ENCODE results near the gene FOXN1. TPM values are rescaled to one million over a fixed set of nuclear protein-coding genes. Genes with fewer than 3 reads are reported as not detected.

The FOXN1 gene
- total and polyA plus RNA-seq, 2 donors (not counting 1 experiment from before 2014, with no cell fraction given), result not detected

DNA sequence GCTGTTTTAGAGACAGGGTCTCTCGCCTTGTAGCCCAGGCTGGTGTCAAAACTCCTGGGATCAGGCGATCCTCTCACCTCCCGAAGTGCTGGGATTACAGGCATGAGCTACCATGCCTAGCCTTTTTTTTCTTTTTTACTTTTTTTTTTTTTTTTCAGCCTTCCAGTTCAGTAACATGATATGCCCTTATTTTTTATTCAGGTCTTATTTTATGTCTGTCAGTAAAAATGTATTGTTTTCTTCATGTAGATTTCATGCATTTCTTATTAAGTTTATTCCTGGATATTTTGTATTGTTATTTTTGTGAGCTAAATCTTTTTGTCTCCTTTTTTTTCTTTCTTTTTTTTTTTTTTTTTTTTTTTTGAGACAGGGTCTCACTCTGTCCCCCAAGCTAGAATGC, 2.7 kb upstream of the FOXN1 start:
- Histone ChIP-seq H3K79me2 (ENCODE audit: control insufficient read depth, insufficient read depth, low read length) (no peaks in the 10 kb centered on the region), H3K4me2 (ENCODE audit: extremely low read depth, insufficient read depth, low read length) (no peak overlapping the region), H4K20me1 (ENCODE audit: control insufficient read depth, extremely low read depth, insufficient read depth, low read length) (no peaks in the 10 kb centered on the region), H3K36me3 (ENCODE audit: control insufficient read depth, insufficient read depth, low read length) (no peaks in the 10 kb centered on the region), H2AFZ (ENCODE audit: low read length) (no peak overlapping the region), H3K27ac (ENCODE audit: insufficient read depth, low read length) (no peak overlapping the region), H3K9me3 (ENCODE audit: control insufficient read depth, insufficient read depth, low read depth, low read length) (no peaks in the 10 kb centered on the region), H3K4me3 (replicated peaks in 1 of 4; ENCODE audit: control extremely low read depth in 1 of 4, insufficient read depth in 1 of 4, low read depth in 3 of 4, low read length in 4 of 4) (no peak overlapping the region), H3K9ac (ENCODE audit: insufficient read depth, low read length) (no peak overlapping the region), H3K27me3 (ENCODE audit: control insufficient read depth, insufficient read depth, low read length) (peaks cover 11% of the 10 kb centered on the region), H3K4me1 (ENCODE audit: control insufficient read depth, extremely low read depth, insufficient read depth, low read length) (no peaks in the 10 kb centered on the region)
- DNase-seq (ENCODE audit: low read depth in 2 of 2), result no peak
- TF ChIP-seq EZH2 (IDR thresholded peaks at IDR 0.05; ENCODE audit: low read length, missing control alignments), result no peak
- TF ChIP-seq, protein P1, sequence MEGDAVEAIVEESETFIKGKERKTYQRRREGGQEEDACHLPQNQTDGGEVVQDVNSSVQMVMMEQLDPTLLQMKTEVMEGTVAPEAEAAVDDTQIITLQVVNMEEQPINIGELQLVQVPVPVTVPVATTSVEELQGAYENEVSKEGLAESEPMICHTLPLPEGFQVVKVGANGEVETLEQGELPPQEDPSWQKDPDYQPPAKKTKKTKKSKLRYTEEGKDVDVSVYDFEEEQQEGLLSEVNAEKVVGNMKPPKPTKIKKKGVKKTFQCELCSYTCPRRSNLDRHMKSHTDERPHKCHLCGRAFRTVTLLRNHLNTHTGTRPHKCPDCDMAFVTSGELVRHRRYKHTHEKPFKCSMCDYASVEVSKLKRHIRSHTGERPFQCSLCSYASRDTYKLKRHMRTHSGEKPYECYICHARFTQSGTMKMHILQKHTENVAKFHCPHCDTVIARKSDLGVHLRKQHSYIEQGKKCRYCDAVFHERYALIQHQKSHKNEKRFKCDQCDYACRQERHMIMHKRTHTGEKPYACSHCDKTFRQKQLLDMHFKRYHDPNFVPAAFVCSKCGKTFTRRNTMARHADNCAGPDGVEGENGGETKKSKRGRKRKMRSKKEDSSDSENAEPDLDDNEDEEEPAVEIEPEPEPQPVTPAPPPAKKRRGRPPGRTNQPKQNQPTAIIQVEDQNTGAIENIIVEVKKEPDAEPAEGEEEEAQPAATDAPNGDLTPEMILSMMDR (conservative IDR thresholded peaks at IDR 0.05 in 1 of 2, IDR thresholded peaks at IDR 0.05 in 1 of 2; ENCODE audit: low read depth in 1 of 2, low read length in 2 of 2), result no peak

GRCh38 chr17:28506763-28507487, 777 bp downstream of the FOXN1 start:
- Histone ChIP-seq H3K9ac (ENCODE audit: insufficient read depth, low read length) (no peak overlapping the region), H2AFZ (ENCODE audit: low read length) (no peak overlapping the region), H3K9me3 (ENCODE audit: control insufficient read depth, insufficient read depth, low read depth, low read length) (no peaks in the 10 kb centered on the region), H3K4me1 (ENCODE audit: control insufficient read depth, extremely low read depth, insufficient read depth, low read length) (no peaks in the 10 kb centered on the region), H3K79me2 (ENCODE audit: control insufficient read depth, insufficient read depth, low read length) (no peaks in the 10 kb centered on the region), H3K27ac (ENCODE audit: insufficient read depth, low read length) (no peak overlapping the region), H3K36me3 (ENCODE audit: control insufficient read depth, insufficient read depth, low read length) (no peaks in the 10 kb centered on the region), H3K4me3 (replicated peaks in 1 of 4; ENCODE audit: control extremely low read depth in 1 of 4, insufficient read depth in 1 of 4, low read depth in 3 of 4, low read length in 4 of 4) (no peak overlapping the region), H3K4me2 (ENCODE audit: extremely low read depth, insufficient read depth, low read length) (no peak overlapping the region), H3K27me3 (ENCODE audit: control insufficient read depth, insufficient read depth, low read length) (peaks cover 18% of the 10 kb centered on the region), H4K20me1 (ENCODE audit: control insufficient read depth, extremely low read depth, insufficient read depth, low read length) (no peaks in the 10 kb centered on the region)
- TF ChIP-seq EZH2 (IDR thresholded peaks at IDR 0.05; ENCODE audit: low read length, missing control alignments), result no peak
- TF ChIP-seq, protein P1 (conservative IDR thresholded peaks at IDR 0.05 in 1 of 2, IDR thresholded peaks at IDR 0.05 in 1 of 2; ENCODE audit: low read depth in 1 of 2, low read length in 2 of 2), result no peak
- no peak for DNase-seq (ENCODE audit: low read depth in 2 of 2)

- Histone ChIP-seq H3K4me2 (ENCODE audit: extremely low read depth, insufficient read depth, low read length) (no peak overlapping the region), H4K20me1 (ENCODE audit: control insufficient read depth, extremely low read depth, insufficient read depth, low read length) (no peaks in the 10 kb centered on the region), H3K4me3 (replicated peaks in 1 of 4; ENCODE audit: control extremely low read depth in 1 of 4, insufficient read depth in 1 of 4, low read depth in 3 of 4, low read length in 4 of 4) (no peak overlapping the region), H2AFZ (ENCODE audit: low read length) (no peak overlapping the region), H3K27me3 (ENCODE audit: control insufficient read depth, insufficient read depth, low read length) (peaks cover 17% of the 10 kb centered on the region), H3K79me2 (ENCODE audit: control insufficient read depth, insufficient read depth, low read length) (no peaks in the 10 kb centered on the region), H3K9me3 (ENCODE audit: control insufficient read depth, insufficient read depth, low read depth, low read length) (no peaks in the 10 kb centered on the region), H3K27ac (ENCODE audit: insufficient read depth, low read length) (no peak overlapping the region), H3K4me1 (ENCODE audit: control insufficient read depth, extremely low read depth, insufficient read depth, low read length) (no peaks in the 10 kb centered on the region), H3K9ac (ENCODE audit: insufficient read depth, low read length) (no peak overlapping the region), H3K36me3 (ENCODE audit: control insufficient read depth, insufficient read depth, low read length) (no peaks in the 10 kb centered on the region)
- TF ChIP-seq, protein P1 (conservative IDR thresholded peaks at IDR 0.05 in 1 of 2, IDR thresholded peaks at IDR 0.05 in 1 of 2; ENCODE audit: low read depth in 1 of 2, low read length in 2 of 2), result no peak
- TF ChIP-seq EZH2 (IDR thresholded peaks at IDR 0.05; ENCODE audit: low read length, missing control alignments), result no peak
- no peak for DNase-seq (ENCODE audit: low read depth in 2 of 2)
Observed at GRCh38 chr17:28507567-28508203, 1.5 kb downstream of the FOXN1 start.

Measured in fibroblast of lung (primary cell).